ENCODE data around the gene CYLC2.

Gene CYLC2
- 0 reads per million in 4 experiments for total RNA-seq

- no peak for DNase-seq
Observed at GRCh38 chr9:102995033-102995432, at the start of gene CYLC2. Gene CYLC2 (plus strand): TSS chr9:102995333. CDS start chr9:102995381, 48 bp downstream.

- no peak for DNase-seq
Observed at GRCh38 chr9:102950346-102950745, 44.8 kb upstream of the CYLC2 start.

GRCh38 chr9:102966999-102967398 lies 28.1 kb upstream of the CYLC2 start:
- DNase-seq: no peak

- no peak for DNase-seq
Observed at GRCh38 chr9:102967979-102968378, 27.2 kb upstream of the CYLC2 start.

- no peak for DNase-seq
Observed at GRCh38 chr9:102972780-102973179, 22.4 kb upstream of the CYLC2 start.

- no peak for DNase-seq
Observed at GRCh38 chr9:102974530-102974929, 20.6 kb upstream of the CYLC2 start.

GRCh38 chr9:102975251-102975650 lies 19.9 kb upstream of the CYLC2 start:
- no peak for DNase-seq

GRCh38 chr9:102985162-102985895 lies 9.8 kb upstream of the CYLC2 start:
- no peak for DNase-seq

GRCh38 chr9:102986425-102986824 lies 8.7 kb upstream of the CYLC2 start:
- DNase-seq: no peak

- DNase-seq: no peak
Observed at GRCh38 chr9:103003689-103004088, 8.6 kb downstream of the CYLC2 start.

GRCh38 chr9:103014242-103014641 lies 19.1 kb downstream of the CYLC2 start:
- no peak for DNase-seq

GRCh38 chr9:103025796-103026195 lies 30.7 kb downstream of the CYLC2 start:
- DNase-seq: no peak

- no peak for DNase-seq
Observed at GRCh38 chr9:103037508-103038477, 42.7 kb downstream of the CYLC2 start.

- DNase-seq: no peak
Observed at GRCh38 chr9:103041961-103042360, 46.8 kb downstream of the CYLC2 start.
